ENCODE results near the gene ANKRD33B. TPM values are rescaled to one million over a fixed set of nuclear protein-coding genes. Genes with fewer than 3 reads are reported as not detected.
A peak's percentile ranks its signal among the peaks of the same experiment; 100 is the strongest.
"Not testable (repeated sequence)": the region's sequence is repeated elsewhere in the genome, so short reads cannot be mapped to it uniquely, and the experiment has no call there.

The ANKRD33B gene
- total RNA-seq, 1 experiment from 2014 or later = 1.2 TPM

DNA sequence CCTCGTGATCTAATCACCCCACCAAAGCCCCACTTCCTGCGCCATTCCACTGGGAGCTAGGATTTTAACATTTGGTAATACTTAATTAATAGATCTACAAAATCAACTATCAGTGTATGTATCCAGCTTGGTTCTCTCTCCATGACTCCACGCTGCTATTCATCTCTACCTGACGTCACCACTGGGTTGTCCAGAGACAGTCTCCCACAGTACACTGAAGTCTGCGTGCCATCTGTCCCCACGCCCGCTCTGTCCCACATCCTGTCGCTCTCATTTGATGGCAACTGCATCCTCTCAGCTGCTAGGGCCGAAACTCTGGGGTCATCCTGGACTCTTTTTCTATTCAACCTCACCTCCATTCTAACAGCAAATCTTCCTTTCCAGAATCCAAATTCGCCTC is 53.2 kb downstream of the ANKRD33B start:
- DNase-seq (ENCODE audit: low spot score) = no peak

DNA sequence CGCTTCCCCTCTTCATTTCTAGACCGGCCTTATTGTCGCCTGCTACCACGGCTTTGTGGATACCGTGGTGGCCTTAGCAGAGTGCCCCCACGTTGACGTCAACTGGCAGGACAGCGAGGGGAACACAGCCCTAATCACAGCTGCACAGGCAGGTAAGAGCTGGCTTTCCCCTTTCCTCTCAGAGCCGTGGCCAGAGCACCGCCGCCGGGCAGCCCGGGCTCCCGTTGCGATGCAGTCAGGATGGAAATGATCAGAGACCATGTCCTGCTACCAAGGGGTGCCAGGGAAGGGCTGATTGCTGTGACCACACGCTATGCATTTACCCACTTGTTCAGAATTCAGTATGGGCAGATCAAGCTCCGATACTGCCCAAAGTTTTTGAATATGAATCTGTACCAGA is 54.4 kb downstream of the ANKRD33B start:
- no peak for DNase-seq (ENCODE audit: low spot score)

DNA sequence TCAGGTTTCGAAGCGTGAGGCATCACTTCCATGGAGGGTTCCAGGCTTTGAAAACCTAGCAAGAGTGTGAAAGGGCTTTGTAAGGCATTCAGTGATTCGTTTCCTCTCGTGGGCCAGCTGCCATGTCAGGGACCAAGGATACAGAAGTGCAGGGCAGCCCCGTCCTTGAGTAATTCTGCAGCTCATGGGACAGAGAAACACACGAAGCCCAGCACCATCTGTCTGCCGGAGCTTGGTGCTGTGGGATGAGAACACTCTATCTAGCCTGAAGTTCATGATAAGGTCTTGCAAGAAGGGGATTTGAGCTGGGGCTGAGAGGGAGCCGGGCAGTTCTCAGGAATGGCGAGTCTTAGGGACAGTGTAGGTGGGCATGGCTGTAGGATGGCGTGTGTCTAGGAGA is 55.8 kb downstream of the ANKRD33B start:
- DNase-seq (ENCODE audit: low spot score) = no peak

GRCh38 chr5:10620346-10620745 is 56.5 kb downstream of the ANKRD33B start:
- DNase-seq (ENCODE audit: low spot score) = no peak

- no peak for DNase-seq (ENCODE audit: low spot score)
These were observed 58.0 kb downstream of the ANKRD33B start for GRCh38 chr5:10621832-10622231.

DNA sequence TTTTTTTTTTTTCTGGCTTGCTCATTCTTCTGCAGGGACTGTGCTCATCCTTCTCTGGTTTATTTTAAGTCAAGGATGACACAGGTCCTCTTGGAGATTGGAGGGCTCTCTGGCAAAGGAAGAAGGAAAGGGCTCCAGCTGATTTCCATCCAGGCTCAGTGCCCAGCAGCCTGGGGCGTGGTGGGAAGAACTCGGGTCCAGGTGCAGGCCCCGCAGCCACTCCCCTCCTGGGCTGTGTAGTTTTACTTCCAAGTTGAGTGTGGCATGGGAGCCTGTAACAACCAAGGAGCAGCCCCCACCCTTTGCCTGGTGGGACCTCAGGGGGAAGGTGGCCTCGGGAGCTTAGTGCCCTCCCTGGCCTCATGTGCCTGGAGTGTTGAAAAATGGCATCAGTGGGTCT is 58.9 kb downstream of the ANKRD33B start:
- DNase-seq (ENCODE audit: low spot score) = no peak

DNA sequence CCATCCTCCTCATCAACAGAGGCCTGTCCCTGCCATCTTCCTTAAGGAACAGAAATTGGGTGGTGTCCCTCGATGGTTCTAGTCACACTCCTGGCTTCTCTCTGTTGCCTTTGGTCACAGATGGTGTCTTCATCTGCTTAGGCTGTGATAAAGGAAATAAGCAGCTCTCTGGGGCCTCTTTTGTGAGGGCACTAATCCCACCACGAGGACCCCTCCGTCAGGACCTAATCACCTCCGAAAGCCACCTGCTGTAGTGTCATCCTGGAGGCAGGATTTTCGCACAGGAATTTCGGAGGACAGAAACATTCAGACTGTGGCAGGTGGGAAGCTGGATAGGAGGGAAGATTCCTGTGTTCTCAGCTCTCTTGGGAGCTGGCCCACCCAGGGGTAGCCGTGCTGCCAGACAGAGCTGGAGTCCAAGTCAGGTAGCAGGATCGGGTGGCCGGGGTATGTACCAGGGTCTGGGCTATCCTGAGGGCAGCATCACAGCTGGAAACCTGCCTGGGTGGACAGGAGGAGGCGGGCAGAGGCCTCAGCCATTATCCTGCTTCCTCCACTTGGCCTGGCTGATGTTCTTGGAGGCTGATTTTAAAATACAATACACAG is 59.5 kb downstream of the ANKRD33B start:
- no peak for DNase-seq (ENCODE audit: low spot score)

- DNase-seq (ENCODE audit: low spot score) = no peak
These were observed 60.3 kb downstream of the ANKRD33B start for GRCh38 chr5:10624206-10624605.

DNA sequence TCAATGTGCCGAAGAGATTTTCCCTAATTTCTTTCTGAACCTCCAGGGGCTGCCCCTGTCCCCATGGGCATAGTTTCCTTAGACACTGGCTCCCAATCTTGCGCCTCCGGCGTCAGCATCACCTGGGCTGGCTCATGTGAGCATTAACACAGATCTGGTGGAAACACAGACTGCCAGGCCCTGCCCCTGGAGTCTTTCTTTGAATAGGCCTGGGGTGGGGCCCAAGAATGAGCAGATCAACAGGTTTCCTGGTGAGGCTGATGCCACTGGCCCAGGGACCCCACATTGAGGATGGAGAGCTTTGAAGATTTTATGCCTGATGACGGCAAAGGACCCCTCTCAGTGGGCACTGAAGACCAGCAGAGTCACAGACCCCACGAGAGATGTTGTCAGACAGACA is 60.8 kb downstream of the ANKRD33B start:
- DNase-seq (ENCODE audit: low spot score) = no peak

GRCh38 chr5:10625700-10626472 is 62.0 kb downstream of the ANKRD33B start:
- DNase-seq (ENCODE audit: low spot score) = no peak

GRCh38 chr5:10626473-10627013 is 62.7 kb downstream of the ANKRD33B start:
- no peak for DNase-seq (ENCODE audit: low spot score)

DNA sequence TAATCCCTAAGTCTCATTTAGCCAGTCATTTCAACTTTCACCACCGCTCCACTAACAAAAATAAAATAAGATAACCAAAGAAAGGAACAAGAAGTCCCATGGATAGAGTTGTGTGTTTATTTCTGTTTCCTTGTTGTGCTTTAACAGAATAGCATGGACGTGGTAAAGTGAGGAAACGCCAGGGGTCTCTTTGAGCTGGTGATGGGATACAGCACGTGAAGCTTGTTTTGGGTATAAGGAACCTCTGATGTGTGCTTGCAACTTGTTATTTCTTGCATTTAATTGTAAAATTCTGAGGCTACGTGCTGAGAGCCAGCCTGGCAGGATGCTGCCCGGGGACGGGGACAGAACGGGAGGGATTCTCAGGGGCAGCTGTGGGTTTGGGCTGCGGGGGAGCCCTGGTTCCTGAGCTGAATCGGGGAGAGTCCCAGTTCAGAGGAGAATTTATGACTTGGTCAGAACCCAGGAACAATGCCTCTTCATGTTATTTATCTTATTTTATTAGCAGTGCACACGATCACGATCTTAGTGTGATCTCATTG is 63.4 kb downstream of the ANKRD33B start:
- no peak for DNase-seq (ENCODE audit: low spot score)

GRCh38 chr5:10628601-10629000 is 64.7 kb downstream of the ANKRD33B start:
- DNase-seq (ENCODE audit: low spot score) = no peak

DNA sequence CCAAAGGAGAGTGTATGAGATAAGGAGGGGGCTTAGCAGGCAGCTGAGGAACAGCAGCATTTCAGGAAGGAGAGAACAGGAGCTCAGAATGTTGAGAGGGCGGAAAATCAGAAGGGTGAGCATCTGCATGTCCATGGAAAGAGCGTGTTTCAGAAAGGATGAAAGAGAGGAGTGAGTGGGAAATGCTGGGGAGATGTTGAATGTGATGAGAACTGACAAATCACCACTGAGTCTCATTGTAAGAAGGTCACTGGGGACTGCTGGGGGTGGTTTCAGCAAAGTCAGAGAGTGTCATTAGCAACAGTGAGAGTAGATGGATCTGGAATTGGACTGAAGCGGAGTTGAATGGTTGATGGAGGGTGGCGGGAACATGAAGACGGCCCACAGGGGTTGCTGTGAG is 65.8 kb downstream of the ANKRD33B start:
- DNase-seq (ENCODE audit: low spot score) = no peak

DNA sequence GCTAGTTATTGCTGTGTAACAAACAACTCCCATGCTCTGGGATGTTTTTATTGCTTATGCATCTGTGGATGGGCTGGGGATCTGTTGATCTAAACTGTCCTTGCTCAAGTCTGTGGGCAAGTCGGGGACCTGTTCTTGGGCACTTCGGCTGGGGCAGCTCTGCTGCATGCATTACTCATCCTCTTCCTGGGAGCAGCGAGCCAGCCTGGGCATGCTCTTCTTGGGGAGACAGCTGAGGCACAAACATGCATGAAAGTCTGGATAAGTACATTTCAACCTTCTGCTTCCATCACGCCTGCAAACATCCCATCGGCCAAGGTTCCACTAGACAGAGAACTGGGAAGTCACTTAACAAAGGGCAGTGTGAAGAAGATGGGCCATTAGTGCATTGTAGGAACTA is 66.3 kb downstream of the ANKRD33B start:
- DNase-seq (ENCODE audit: low spot score) = no peak

DNA sequence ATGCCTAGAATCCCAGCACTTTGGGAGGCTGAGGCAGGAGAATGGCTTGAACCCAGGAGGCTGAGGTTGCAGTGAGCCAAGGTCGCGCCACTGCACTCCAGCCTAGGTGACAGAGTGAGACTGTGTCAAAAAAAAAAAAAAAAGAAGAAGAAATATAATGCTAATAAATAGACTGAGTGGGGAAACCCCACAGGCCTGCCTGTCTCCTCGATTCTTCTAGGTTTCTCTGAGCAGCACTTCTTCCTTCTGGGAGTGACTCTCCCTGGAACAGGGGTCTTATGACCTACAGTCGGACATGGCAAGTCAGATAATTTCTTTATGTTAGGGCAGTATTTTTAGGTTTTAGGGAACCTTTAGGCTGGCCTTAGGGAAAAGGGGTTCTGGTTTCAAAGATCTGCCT is 66.9 kb downstream of the ANKRD33B start:
- DNase-seq (ENCODE audit: low spot score) = not testable (repeated sequence)

GRCh38 chr5:10631316-10631996 is 67.6 kb downstream of the ANKRD33B start:
- DNase-seq (ENCODE audit: low spot score) = no peak

DNA sequence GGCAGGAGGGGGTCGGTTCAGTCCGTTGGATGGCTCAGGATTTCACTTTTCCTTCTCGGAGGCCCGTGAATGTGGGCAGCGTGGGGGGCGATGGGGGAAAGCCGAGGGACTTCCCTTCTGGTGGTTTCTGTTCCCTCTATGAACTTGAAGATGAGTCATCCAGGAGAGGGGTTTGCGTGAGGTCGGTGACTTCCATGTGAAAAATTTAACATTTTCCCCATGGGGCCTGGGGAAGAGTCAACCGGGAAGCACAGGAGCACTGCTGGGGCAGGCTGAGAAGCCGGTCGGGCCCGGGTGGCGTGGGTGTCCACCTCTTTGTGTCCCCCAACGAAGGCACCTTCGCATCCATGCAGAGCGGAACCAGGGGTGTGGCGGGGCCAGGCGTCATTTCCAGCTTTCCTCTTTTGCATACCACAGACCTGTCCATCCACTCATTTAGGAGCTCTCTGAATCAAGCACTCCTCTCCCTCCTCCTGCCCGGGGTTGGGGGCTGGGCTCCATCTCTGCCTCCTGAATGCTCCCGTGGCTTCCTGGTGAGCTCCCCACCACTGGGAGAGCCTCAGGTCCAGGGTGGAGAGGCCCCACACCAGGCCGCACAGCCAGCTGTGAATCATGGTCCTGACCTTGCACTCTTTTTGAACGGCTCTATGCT is 68.4 kb downstream of the ANKRD33B start:
- DNase-seq (ENCODE audit: low spot score) = peak; percentile 80

- no peak for DNase-seq (ENCODE audit: low spot score)
These were observed 69.6 kb downstream of the ANKRD33B start for GRCh38 chr5:10633271-10634049.

DNA sequence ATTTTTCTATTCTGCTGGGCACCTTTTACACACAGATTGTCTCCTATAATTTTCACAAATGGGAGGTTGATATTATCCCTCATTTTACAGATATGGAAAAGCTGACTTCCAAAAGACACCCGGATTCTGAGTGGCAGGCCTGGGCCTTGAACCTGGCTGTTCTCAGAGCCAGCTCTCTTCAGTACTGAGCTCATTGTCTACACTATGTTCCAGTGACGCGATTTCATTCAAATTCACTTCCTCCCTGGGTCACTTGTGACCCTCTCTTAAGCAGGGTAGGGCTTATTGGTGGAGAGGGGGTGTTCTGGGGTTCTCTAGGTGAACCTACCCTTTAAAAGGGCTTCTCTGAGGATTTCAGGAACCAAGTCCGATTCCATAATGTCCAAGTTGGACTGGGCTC is 70.2 kb downstream of the ANKRD33B start:
- DNase-seq (ENCODE audit: low spot score) = no peak

- DNase-seq (ENCODE audit: low spot score) = no peak
These were observed 70.7 kb downstream of the ANKRD33B start for GRCh38 chr5:10634562-10634961.

Measured in A172 (cell line).